MCF 10A (cell line): ENCODE data around the gene CFAP69. TPM values are rescaled to one million over a fixed set of nuclear protein-coding genes. Genes with fewer than 3 reads are reported as not detected.
"Not testable (repeated sequence)": the region's sequence is repeated elsewhere in the genome, so short reads cannot be mapped to it uniquely, and the experiment has no call there.

Experiments used
- BruUV-seq: library from RNA; stranded (reverse); fragments of 400-500 nt; replicated peaks from 2 replicates; lab custom pipeline; 2021; lab: Mats Ljungman, UMichigan
- CTCF ChIA-PET: fragments of 300-600 bp; sonication (Branson Sonifier 250); formaldehyde crosslinking; extraction: SDS; loops from one replicate; lab custom pipeline; 2021; ENCODE audit warnings: antibody characterized with exemption, inconsistent platforms; lab: Yijun Ruan, JAX
- POLR2A ChIA-PET: fragments of 300-600, 350-650 bp; sonication (Branson Sonifier 250); formaldehyde crosslinking; extraction: SDS; loops from one replicate; lab custom pipeline; 2020; ENCODE audit warnings: antibody characterized with exemption, inconsistent platforms; lab: Yijun Ruan, JAX
- DNase-seq: peaks from one replicate; pipeline ENCODE4 v3.0.0-alpha.2; 2018; ENCODE audit not compliant: unreplicated experiment
- H3K27ac Mint-ChIP-seq: one replicate; pipeline ENCODE4 v1.8.0; 2022; ENCODE audit warnings: mild to moderate bottlenecking, low read depth, mixed read lengths; ENCODE audit not compliant: unreplicated experiment
- H3K27me3 Mint-ChIP-seq: one replicate; pipeline ENCODE4 v1.8.0; 2022; ENCODE audit warnings: mixed read lengths; ENCODE audit not compliant: insufficient read depth, unreplicated experiment
- H3K36me3 Mint-ChIP-seq: one replicate; pipeline ENCODE4 v1.8.0; 2022; ENCODE audit warnings: mild to moderate bottlenecking, moderate library complexity, mixed read lengths; ENCODE audit not compliant: insufficient read depth, unreplicated experiment
- H3K4me1 Mint-ChIP-seq: one replicate; pipeline ENCODE4 v1.8.0; 2022; ENCODE audit warnings: mixed read lengths; ENCODE audit not compliant: insufficient read depth, unreplicated experiment
- H3K4me3 Mint-ChIP-seq: one replicate; pipeline ENCODE4 v1.8.0; 2022; ENCODE audit warnings: mild to moderate bottlenecking, moderate library complexity, mixed read lengths; ENCODE audit not compliant: unreplicated experiment
- H3K9me3 Mint-ChIP-seq: one replicate; pipeline ENCODE4 v1.8.0; 2022; ENCODE audit warnings: mixed read lengths; ENCODE audit not compliant: unreplicated experiment
- intact Hi-C: fragments of 100-400 bp; cut with micrococcal nuclease; formaldehyde crosslinking; loops from 2 replicates; pipeline ENCODE4 v1.14.1; 2022
- total RNA-seq: library from RNA; stranded (reverse); gene quantifications from 2 replicates; pipeline ENCODE4 v1.2.3, GENCODE V29; 2022
- TF ChIP-seq, protein P1 (sequence below): fragments of 200-600 bp; IDR thresholded peaks from one replicate; pipeline ENCODE4 v1.8.0; 2022; ENCODE audit warnings: antibody characterized with exemption, mild to moderate bottlenecking; ENCODE audit not compliant: unreplicated experiment

The CFAP69 gene
- total RNA-seq, 1 experiment from 2014 or later = 2.9 TPM

DNA sequence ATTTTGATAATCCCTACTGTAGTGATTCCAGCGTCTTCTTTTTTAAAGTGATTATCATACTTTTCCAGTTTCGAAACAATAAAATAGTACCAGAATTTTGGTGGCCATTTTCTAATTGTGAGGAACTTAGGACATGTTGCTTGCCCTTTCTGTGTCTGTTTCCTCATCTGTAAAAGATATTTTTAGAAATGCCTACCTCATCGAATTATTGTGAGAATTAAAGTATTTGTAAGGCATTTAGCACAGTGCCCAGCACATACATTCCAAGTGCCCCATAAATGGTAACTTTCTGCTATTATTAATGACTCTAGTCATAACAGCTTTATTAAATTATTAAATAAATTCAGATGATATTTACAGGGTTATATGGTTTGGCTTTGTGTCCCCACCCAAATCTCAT, 3.7 kb downstream of the CFAP69 start:
- Mint-ChIP-seq H3K4me3 (no peak overlapping the region), H3K4me1 (peaks cover 14% of the 10 kb centered on the region), H3K27me3 (no peaks in the 10 kb centered on the region), H3K36me3 (no peaks in the 10 kb centered on the region), H3K9me3 (no peaks in the 10 kb centered on the region), H3K27ac (no peak overlapping the region)
- DNase-seq = no peak
- no TSS peak for BruUV-seq
- POLR2A ChIA-PET = no interaction called here
- intact Hi-C loops = no loop called here
- TF ChIP-seq, protein P1, sequence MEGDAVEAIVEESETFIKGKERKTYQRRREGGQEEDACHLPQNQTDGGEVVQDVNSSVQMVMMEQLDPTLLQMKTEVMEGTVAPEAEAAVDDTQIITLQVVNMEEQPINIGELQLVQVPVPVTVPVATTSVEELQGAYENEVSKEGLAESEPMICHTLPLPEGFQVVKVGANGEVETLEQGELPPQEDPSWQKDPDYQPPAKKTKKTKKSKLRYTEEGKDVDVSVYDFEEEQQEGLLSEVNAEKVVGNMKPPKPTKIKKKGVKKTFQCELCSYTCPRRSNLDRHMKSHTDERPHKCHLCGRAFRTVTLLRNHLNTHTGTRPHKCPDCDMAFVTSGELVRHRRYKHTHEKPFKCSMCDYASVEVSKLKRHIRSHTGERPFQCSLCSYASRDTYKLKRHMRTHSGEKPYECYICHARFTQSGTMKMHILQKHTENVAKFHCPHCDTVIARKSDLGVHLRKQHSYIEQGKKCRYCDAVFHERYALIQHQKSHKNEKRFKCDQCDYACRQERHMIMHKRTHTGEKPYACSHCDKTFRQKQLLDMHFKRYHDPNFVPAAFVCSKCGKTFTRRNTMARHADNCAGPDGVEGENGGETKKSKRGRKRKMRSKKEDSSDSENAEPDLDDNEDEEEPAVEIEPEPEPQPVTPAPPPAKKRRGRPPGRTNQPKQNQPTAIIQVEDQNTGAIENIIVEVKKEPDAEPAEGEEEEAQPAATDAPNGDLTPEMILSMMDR = no peak
- CTCF ChIA-PET = interaction anchor here (0.7 to 1.8 kb wide), 4 partner anchors 15 to 96 kb away, joined by 3 to 5 read pairs (median 4); partner anchors contain the start of gene STEAP1

DNA sequence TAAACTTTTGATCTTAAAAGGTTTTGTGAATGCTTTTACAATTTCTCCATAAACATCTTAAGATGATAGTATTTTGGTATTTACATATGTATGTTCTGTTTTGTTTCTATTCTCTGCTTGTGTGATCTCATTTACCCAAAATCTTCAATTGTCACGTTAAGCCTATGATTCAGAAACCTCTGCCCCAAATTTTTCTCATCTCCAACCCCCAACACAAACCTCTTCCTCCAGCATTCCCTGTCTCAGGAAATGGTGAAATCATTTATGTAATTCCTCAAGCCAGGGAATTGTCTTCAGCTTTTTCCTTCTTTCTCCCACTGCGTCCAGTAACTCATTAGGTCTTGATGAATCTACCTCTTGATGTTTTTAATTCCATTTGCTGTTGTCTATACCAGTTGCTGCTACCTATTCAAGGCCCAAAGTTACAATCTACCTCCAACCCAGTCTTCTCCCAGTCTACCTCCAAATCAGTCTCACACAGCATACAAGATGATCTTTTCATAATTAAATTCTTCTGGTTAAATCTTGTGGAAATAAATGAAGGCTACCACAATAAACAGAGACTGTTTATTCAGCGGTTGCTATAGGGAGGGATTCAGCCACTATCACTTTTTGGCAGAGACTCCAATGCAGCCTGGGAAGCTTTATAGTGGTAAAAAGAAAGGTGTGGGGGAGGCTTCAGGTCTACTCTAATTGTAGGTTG, 5.8 kb downstream of the CFAP69 start:
- intact Hi-C loops = no loop called here
- no TSS peak for BruUV-seq
- CTCF ChIA-PET = interaction anchor here (1.2 kb wide), 1 partner anchor 97 kb away, joined by 3 read pairs; no protein-coding TSS in a partner anchor
- no peaks in the 10 kb centered on the region for H3K36me3 Mint-ChIP-seq
- POLR2A ChIA-PET = no interaction called here
- H3K27me3 Mint-ChIP-seq = no peaks in the 10 kb centered on the region
- H3K4me3 Mint-ChIP-seq = no peak overlapping the region
- no peak overlapping the region for H3K27ac Mint-ChIP-seq
- peaks cover 12% of the 10 kb centered on the region for H3K4me1 Mint-ChIP-seq
- no peaks in the 10 kb centered on the region for H3K9me3 Mint-ChIP-seq
- TF ChIP-seq, protein P1 = no peak
- DNase-seq = peak; percentile 43

DNA sequence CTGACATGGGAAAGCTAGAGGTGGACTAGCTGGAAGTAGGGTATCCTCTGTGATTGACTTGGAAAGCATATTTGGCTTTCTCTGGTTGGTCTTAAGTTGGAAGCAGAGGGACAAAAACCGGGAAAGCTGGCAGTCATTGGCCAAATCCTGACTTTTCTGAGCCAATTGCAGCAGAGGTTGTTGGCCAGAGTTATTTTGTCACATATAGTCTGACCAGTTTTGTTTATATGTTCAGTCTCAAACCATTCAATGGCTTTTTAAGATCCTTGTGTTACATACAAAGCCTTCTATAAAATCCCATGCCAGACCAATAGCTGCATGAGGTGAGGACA, 6.3 kb downstream of the CFAP69 start:
- TF ChIP-seq, protein P1 = no peak
- Mint-ChIP-seq H3K36me3 (no peaks in the 10 kb centered on the region), H3K27me3 (no peaks in the 10 kb centered on the region), H3K4me3 (no peak overlapping the region), H3K27ac (no peak overlapping the region), H3K4me1 (peaks cover 7% of the 10 kb centered on the region), H3K9me3 (no peaks in the 10 kb centered on the region)
- CTCF ChIA-PET = interaction anchor here (1.2 to 1.9 kb wide), 2 partner anchors 97 to 98 kb away, joined by 3 to 13 read pairs; partner anchors contain the start of gene STEAP1
- POLR2A ChIA-PET = no interaction called here
- no TSS peak for BruUV-seq
- intact Hi-C loops = no loop called here
- DNase-seq = no peak

DNA sequence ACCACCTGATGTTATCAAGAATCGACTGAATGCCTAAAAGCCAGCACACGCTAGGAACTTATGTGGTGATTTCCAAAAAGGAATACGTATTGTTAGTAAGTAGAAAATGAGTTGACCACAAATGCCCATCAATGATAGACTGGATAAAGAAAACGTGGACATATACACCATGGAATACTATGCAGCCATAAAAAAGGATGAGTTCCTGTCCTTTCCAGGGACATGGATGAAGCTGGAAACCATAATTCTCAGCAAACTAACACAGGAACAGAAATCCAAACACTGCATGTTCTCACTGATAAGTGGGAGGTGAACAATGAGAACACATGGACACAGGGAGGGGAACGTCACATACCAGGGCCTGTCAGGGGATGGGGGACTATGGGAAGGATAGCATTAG, 11.0 kb downstream of the CFAP69 start:
- H3K27me3 Mint-ChIP-seq, intact Hi-C loops, BruUV-seq, DNase-seq, H3K27ac Mint-ChIP-seq, POLR2A ChIA-PET, H3K4me1 Mint-ChIP-seq, H3K36me3 Mint-ChIP-seq, H3K4me3 Mint-ChIP-seq, H3K9me3 Mint-ChIP-seq: not testable (repeated sequence)
- CTCF ChIA-PET = interaction anchor here (1.2 kb wide), 1 partner anchor 45 kb away, joined by 5 read pairs; the partner anchor contains the start of gene STEAP2
